Measurements from ENCODE around the gene SLA2. TPM values are rescaled to one million over a fixed set of nuclear protein-coding genes. Genes with fewer than 3 reads are reported as not detected.

Gene SLA2
- total RNA-seq, 4 donors from 2014 or later: 2.8 to 5.0 (median 3.6) TPM

GRCh38 chr20:36562724-36563123 lies 83.3 kb downstream of the SLA2 start:
- TF ChIP-seq POLR2A (IDR thresholded peaks at IDR 0.05): no peak
- no peak for TF ChIP-seq CTCF (IDR thresholded peaks at IDR 0.05)
- Histone ChIP-seq H3K9me3 (no peaks in the 10 kb centered on the region), H3K36me3 (no peaks in the 10 kb centered on the region), H3K27ac (no peak overlapping the region), H3K4me1 (no peaks in the 10 kb centered on the region), H3K27me3 (no peaks in the 10 kb centered on the region), H3K4me3 (no peak overlapping the region)
- no peak for DNase-seq

Small RNA genes lying within 50 kb of the gene (small RNA-seq; reads per million reads assigned to genes)
- 0 reads per million in 2 donors for gene RF00019

Other genes with a start within 250 kb of the SLA2 start
- 10 to 100 TPM; 34.2 to 99.0 (median 58.2) TPM for gene MYL9, start 104.7 kb downstream of the SLA2 start, total RNA-seq
- gene TGIF2, start 72.6 kb downstream of the SLA2 start, total RNA-seq: 1 to 10 TPM; 2.6 to 8.4 (median 4.5) TPM
- gene RAB5IF, start 40.4 kb downstream of the SLA2 start, total RNA-seq: 100 to 1,000 TPM in 2 of 4 donors, 10 to 100 TPM in 2; 55.6 to 193 (median 105) TPM
- gene NDRG3, start 99.9 kb upstream of the SLA2 start, total RNA-seq: 10 to 100 TPM; 12.6 to 28.4 (median 22.6) TPM
- 10 to 100 TPM in 3 of 4 donors, 1 to 10 TPM in 1; 7.5 to 26.4 (median 13.3) TPM for gene DSN1, start 127.6 kb upstream of the SLA2 start, total RNA-seq
- gene TLDC2, start 229.9 kb upstream of the SLA2 start, total RNA-seq: 100 to 1,000 TPM in 2 of 4 donors, 10 to 100 TPM in 2; 22.3 to 114 (median 70.1) TPM